RPMI8226 (cell line): ENCODE results near the gene TNFSF13.
"Not testable (repeated sequence)": the region's sequence is repeated elsewhere in the genome, so short reads cannot be mapped to it uniquely, and the experiment has no call there.

Source experiments
- DNase-seq: peaks from one replicate; pipeline ENCODE4 v3.0.0-alpha.2; 2015

TNFSF13 gene

DNA sequence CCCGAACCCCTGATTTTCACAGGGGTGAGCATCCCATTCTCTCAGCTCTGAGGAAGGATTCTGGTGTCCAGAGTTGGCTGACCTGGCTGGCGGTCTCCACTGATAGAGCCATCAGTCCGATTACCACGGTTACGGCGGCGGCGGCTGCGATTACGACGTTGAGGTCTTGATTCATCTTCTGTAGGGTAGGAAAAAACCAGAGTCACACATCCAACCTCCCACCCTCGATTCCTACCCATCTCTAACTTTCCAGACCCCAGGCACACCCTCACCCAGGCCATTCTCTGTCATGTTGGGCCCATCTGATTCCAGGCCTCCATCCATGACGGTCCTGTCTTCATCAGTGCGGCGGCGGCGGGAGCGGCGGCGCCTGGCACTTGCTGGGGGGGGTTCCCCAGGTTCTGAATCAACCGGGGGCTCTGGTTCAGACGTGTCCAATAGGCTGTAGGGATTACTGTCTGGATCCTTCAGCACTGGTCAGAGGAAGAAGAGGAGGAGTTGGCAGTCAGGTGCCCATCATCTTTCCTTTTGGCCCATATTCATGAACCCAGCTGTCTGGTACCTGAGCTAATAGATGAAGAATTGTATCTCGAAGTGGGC lies 34.0 kb downstream of the TNFSF13 start:
- DNase-seq, result no peak

DNA sequence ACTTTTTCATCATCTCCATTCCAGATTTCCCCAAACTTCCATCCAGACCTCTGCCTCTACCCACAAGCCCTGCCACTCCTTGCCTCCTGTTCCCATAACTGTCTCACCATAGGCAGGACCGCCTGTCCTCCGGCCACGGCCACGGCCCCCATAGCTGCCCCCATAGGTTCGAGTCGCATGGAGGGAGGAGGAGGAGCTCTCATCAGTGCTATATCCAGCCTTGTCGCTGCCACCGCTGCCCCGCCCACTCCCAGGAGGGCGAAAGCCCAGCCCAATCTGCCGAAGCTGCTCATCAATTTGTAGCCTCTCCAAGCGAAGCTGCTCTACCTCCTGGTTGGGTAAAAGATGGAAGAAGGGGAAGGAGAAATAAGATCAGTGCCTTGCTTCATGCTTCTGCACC lies 34.7 kb downstream of the TNFSF13 start:
- no peak for DNase-seq

DNA sequence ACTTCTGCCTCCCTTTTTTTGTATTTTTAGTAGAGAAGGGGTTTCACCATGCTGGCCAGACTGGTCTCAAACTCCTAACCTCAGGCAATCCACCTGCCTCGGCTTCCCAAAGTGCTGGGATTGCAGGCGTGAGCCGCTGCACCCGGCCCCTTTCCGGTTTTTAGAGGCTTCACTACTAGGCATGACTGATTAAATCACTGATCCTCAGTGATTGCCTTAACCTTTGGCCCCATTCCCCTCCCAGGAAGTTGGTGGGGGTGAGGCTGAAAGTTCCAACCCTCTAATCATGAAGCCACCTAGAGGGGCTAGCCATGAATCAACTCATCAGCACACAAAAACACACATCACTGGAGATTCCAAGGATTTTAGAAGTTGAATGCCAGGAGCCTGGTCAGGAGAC lies 39.0 kb downstream of the TNFSF13 start:
- DNase-seq, result not testable (repeated sequence)

DNA sequence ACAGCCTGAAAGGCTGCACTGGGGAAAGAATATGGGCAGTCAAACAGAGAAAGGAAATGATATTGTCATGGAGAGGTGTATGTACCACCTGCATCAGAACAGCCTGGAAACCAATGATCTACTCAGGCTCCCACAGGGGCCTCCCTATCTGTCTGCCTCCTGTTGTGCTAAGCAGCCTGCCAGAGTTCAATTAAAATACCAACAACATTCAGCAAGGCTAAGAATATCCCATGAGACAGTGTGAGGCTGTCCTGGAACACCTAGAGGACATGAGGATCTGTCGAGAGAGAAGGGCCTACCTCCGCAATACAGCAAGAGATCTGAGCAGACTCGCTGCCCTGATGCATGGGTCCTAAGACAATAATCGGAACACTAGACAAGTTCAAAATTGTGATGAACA lies 47.7 kb downstream of the TNFSF13 start:
- DNase-seq, result no peak

DNA sequence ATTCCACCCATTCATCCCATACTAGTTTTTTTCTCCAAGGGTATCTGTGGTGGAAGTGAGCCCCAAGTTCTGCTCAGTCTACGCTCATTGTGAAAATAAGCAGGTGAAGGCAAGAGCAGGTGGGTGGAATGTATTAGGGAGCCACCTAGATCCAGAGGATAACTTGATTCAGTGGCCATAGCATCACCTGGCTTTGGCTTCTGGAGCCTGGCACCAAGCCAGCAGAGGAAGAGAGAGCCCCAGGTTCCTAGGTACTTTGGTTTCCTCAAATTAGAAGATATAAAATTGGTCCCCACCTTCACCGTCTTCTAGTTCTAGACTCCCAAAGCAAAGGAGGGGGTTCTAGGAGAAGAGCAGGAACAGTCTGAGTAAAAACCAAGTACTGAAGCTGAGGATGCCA lies 52.1 kb downstream of the TNFSF13 start:
- no peak for DNase-seq
